A375 (cell line): ENCODE results near the gene KRTAP26-1. TPM values are rescaled to one million over a fixed set of nuclear protein-coding genes. Genes with fewer than 3 reads are reported as not detected.

Experiments
- small RNA-seq: library from RNA; depleted of rRNA; stranded (forward); fragments of <200 nt; gene quantifications from one replicate; pipeline ENCODE3, GENCODE V24; 2014
- total RNA-seq: library from RNA; depleted of rRNA; stranded (reverse); fragments of >200 nt; shearing (Covaris generic); gene quantifications from 2 replicates; pipeline ENCODE4 v1.2.3, GENCODE V29; 2014; rRNA removed

The KRTAP26-1 gene, protein sequence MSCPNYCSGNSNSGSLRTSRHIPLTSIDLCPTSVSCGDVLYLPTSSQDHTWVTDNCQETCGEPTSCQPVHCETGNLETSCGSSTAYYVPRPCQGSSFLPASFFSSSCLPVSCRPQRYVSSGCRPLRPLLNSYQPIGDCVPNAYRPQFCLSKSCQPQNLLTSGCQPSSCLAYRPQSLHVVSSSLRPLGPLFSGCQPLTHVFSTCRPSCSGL
- not detected in 2 replicates for total RNA-seq

DNA sequence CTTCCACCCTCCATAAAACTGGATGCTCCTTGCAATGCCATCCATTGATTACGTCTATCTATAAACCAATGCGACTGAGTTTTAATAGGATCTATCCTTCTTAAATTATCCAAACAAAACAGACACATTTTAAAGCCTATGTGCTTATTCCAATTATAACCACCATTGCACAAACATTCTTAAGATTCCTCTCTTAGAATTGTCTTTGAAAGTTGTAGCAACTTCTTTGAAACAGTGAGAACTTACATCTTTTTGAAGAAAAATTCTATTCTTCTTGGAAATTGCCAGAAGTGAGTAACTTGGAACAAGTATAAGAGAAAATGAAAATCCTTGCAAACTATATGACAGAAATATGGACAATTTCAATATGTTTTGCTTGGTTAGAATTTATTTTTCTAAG, at the start of gene KRTAP26-1:
KRTAP26-1 (minus strand) TSS at position 101 of the 400 bp plus-strand sequence. CDS start 280 bp downstream, outside the sequence.

DNA sequence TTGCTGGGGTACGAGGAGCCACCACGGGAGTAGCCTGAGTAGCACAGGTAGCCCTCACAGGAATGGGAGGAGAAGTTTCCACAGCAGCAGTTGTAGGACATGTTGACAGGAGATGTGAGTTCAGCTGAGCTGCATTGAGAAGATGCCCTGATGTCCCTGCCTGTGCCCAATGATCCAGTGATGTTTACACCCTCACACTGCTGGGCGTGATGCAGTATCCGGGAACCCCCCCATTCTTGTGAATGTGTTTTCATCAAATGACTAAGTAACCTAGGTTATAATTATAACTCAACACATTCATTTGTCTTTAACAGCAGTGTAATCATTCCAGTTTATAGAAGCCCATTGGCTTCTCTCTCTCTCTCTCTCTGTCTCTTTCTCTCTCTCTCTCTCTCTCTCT, 28.4 kb upstream of the KRTAP26-1 start, which contains the start of gene KRTAP23-1:
KRTAP23-1 (minus strand) TSS at position 101 of the 400 bp plus-strand sequence; CDS start at position 101, 0 bp downstream.

DNA sequence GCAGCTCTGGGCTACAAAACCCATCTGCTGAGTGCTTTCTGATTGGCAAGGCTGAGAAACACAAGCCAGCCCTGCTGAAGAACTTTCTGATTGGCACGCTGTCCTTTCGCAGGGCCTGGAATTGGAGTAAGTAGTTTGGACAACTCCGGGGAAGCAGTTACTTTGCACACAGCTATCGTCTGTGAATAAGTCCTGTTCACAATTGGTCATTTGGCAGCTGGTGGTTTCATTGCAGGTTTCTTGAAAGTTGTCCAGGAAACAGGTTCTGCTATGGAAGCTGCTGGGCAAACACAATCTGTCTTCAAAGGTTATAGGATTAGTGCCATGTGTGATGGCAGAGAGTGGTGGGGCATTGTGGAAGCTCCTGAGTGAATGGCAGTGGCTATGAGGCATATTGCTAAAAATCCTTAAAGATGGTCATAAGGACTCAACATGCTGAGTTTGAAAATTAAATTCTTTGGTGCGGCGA, 17.2 kb upstream of the KRTAP26-1 start, which contains the start of gene KRTAP27-1:
KRTAP27-1 (minus strand) TSS at position 419 of the 469 bp plus-strand sequence; CDS start at position 393, 26 bp downstream.

DNA sequence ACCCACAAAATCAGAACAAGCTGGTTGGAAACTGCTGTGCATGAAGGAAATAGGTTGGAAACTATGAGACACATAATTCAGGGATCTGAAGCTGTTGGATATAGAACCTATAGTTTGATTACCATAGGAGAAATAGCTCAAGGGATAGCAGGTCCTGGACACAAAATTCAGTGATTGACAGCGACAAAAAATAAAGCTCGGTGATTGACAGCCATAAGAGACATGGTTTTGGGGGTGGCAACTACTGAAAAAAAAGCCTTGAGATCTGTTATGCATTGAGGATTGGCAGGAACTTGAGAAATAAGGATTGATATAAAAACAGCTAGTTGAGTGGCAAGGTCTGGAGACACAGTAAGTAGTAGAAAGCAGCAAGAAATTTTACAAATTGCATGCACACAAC, 30.9 kb downstream of the KRTAP26-1 start, which contains the start of gene KRTAP25-1:
KRTAP25-1 (minus strand) TSS at position 300 of the 400 bp plus-strand sequence; CDS start at position 276, 24 bp downstream.

DNA sequence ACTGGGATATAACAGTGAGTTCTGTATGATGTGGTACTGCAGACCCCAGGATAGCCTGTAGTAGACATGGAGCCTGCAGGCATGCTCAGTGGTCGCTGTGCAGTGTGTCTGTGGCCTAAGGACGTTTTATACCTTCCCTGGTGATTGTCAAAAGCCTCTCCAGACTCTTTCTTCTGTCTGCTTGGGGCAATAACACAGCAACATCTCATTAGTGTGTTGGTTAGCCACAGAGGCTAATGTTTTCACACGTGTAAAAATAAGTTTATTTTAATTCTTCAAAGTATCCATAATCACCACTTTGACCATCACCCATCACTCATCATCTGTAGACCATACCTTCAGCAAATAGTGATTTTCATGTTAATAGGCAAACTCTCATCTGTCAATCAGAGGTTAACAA, 37.3 kb downstream of the KRTAP26-1 start, which contains the start of gene KRTAP24-1:
KRTAP24-1 (minus strand) TSS at position 101 of the 400 bp plus-strand sequence; CDS start at position 83, 18 bp downstream.

Small RNA genes lying within 50 kb of the gene (small RNA-seq; reads per million reads assigned to genes)
- not detected for gene KRTAP23-1

Other genes with a start within 250 kb of the KRTAP26-1 start
- gene CLDN17, start 153.5 kb downstream of the KRTAP26-1 start, total RNA-seq, result not detected in 2 replicates
- gene CLDN8, start 104.2 kb downstream of the KRTAP26-1 start, total RNA-seq, result not detected in 2 replicates
- not detected in 2 replicates for gene KRTAP24-1, start 37.4 kb downstream of the KRTAP26-1 start, total RNA-seq
- not detected in 2 replicates for gene KRTAP25-1, start 30.8 kb downstream of the KRTAP26-1 start, total RNA-seq
- not detected in 2 replicates for gene KRTAP27-1, start 17.4 kb upstream of the KRTAP26-1 start, total RNA-seq
- not detected in 2 replicates for gene KRTAP23-1, start 28.3 kb upstream of the KRTAP26-1 start, total RNA-seq
- not detected in 2 replicates for gene KRTAP13-2, start 52.0 kb upstream of the KRTAP26-1 start, total RNA-seq
- gene KRTAP13-1, start 75.7 kb upstream of the KRTAP26-1 start, total RNA-seq, result not detected in 2 replicates
- not detected in 2 replicates for gene KRTAP13-3, start 105.6 kb upstream of the KRTAP26-1 start, total RNA-seq
- not detected in 2 replicates for gene KRTAP13-4, start 109.9 kb upstream of the KRTAP26-1 start, total RNA-seq
- gene KRTAP15-1, start 120.0 kb upstream of the KRTAP26-1 start, total RNA-seq, result not detected in 2 replicates
- gene KRTAP19-1, start 160.1 kb upstream of the KRTAP26-1 start, total RNA-seq, result not detected in 2 replicates
- not detected in 2 replicates for gene KRTAP19-2, start 167.1 kb upstream of the KRTAP26-1 start, total RNA-seq
- gene KRTAP19-3, start 171.7 kb upstream of the KRTAP26-1 start, total RNA-seq, result not detected in 2 replicates
- gene KRTAP19-4, start 176.8 kb upstream of the KRTAP26-1 start, total RNA-seq, result not detected in 2 replicates
- not detected in 2 replicates for gene KRTAP19-5, start 181.8 kb upstream of the KRTAP26-1 start, total RNA-seq
- gene KRTAP19-6, start 221.5 kb upstream of the KRTAP26-1 start, total RNA-seq, result not detected in 2 replicates
- not detected in 2 replicates for gene KRTAP19-7, start 241.0 kb upstream of the KRTAP26-1 start, total RNA-seq